HG03558 (cell line): Measurements from ENCODE around the gene INSIG1.

Experiments used
- ATAC-seq: cut with Tn5 transposase; IDR thresholded peaks from one replicate; pipeline ENCODE4 v1.9.1; 2021; ENCODE audit warnings: moderate number of reproducible peaks; ENCODE audit not compliant: unreplicated experiment; ENCODE audit errors: extremely low read depth

The INSIG1 gene

GRCh38 chr7:155265144-155265543, 32.5 kb upstream of the INSIG1 start:
- no peak for ATAC-seq

- ATAC-seq = no peak
Measured at GRCh38 chr7:155265961-155266360, 31.7 kb upstream of the INSIG1 start.

- no peak for ATAC-seq
Measured at GRCh38 chr7:155266440-155266839, 31.2 kb upstream of the INSIG1 start.

GRCh38 chr7:155267023-155267422, 30.7 kb upstream of the INSIG1 start:
- ATAC-seq = no peak

GRCh38 chr7:155267436-155267835, 30.2 kb upstream of the INSIG1 start:
- ATAC-seq = no peak

- no peak for ATAC-seq
Measured at GRCh38 chr7:155268211-155268610, 29.5 kb upstream of the INSIG1 start.

- ATAC-seq = no peak
Measured at GRCh38 chr7:155268921-155269650, 28.6 kb upstream of the INSIG1 start.

GRCh38 chr7:155269766-155270585, 27.7 kb upstream of the INSIG1 start:
- ATAC-seq = no peak

GRCh38 chr7:155270861-155271260, 26.8 kb upstream of the INSIG1 start:
- ATAC-seq = no peak

GRCh38 chr7:155274633-155275355, 22.9 kb upstream of the INSIG1 start:
- no peak for ATAC-seq

GRCh38 chr7:155276042-155276799, 21.5 kb upstream of the INSIG1 start:
- no peak for ATAC-seq

GRCh38 chr7:155276800-155277375, 20.8 kb upstream of the INSIG1 start:
- ATAC-seq = no peak

- ATAC-seq = no peak
Measured at GRCh38 chr7:155277385-155277994, 20.2 kb upstream of the INSIG1 start.

GRCh38 chr7:155278921-155279320, 18.8 kb upstream of the INSIG1 start:
- ATAC-seq = no peak

GRCh38 chr7:155279787-155280445, 17.8 kb upstream of the INSIG1 start:
- ATAC-seq = no peak

GRCh38 chr7:155280446-155281397, 17.0 kb upstream of the INSIG1 start:
- ATAC-seq = no peak

GRCh38 chr7:155281398-155281969, 16.2 kb upstream of the INSIG1 start:
- ATAC-seq = no peak

- ATAC-seq = no peak
Measured at GRCh38 chr7:155282671-155283070, 15.0 kb upstream of the INSIG1 start.
